IMR-90 (cell line): ENCODE results near the gene LCK. TPM values are rescaled to one million over a fixed set of nuclear protein-coding genes. Genes with fewer than 3 reads are reported as not detected.
A peak's percentile ranks its signal among the peaks of the same experiment; 100 is the strongest.

Experiments
- ATAC-seq: fragments of 200-7000 bp; cut with Tn5 transposase; 2 replicates; pipeline ENCODE4 v1.9.1; 2020; ENCODE audit warnings: low read depth, mild to moderate bottlenecking, moderate library complexity
- BruUV-seq: library from RNA; stranded (reverse); fragments of 400-500 nt; replicated peaks from 2 replicates; lab custom pipeline; 2021; lab: Mats Ljungman, UMichigan
- CTCF ChIA-PET: fragments of 300-600 bp; formaldehyde crosslinking; extraction: SDS; loops from one replicate; lab custom pipeline; 2021; ENCODE audit warnings: antibody characterized with exemption; lab: Yijun Ruan, JAX
- POLR2A ChIA-PET: fragments of 300-600 bp; sonication (Branson Sonifier 250); formaldehyde crosslinking; loops from one replicate; lab custom pipeline; 2022; ENCODE audit warnings: antibody characterized with exemption; ENCODE audit not compliant: unreplicated experiment; lab: Charles Lee
- DNase-seq: peaks from one replicate; pipeline ENCODE4 v3.0.0; 2013
- H2AFZ ChIP-seq: replicated peaks from 2 replicates; pipeline ENCODE3; 2013; ENCODE audit warnings: low read length, mild to moderate bottlenecking; ENCODE audit not compliant: poor library complexity
- H2AK5ac ChIP-seq: 2 replicates; pipeline ENCODE4 v1.6.1; 2013; ENCODE audit warnings: low read depth, low read length, inconsistent platforms
- H2AK9ac ChIP-seq: replicated peaks from 2 replicates; pipeline ENCODE3; 2013; ENCODE audit warnings: mild to moderate bottlenecking, low read depth, low read length, moderate library complexity; ENCODE audit not compliant: poor library complexity
- H2BK120ac ChIP-seq: 2 replicates; pipeline ENCODE4 v1.6.1; 2013; ENCODE audit warnings: low read depth, low read length, inconsistent platforms
- H2BK15ac ChIP-seq: 3 replicates; pipeline ENCODE4 v1.6.1; 2013; ENCODE audit warnings: low read depth, low read length, inconsistent platforms
- H2BK20ac ChIP-seq: 2 replicates; pipeline ENCODE4 v1.6.1; 2013; ENCODE audit warnings: low read depth, mild to moderate bottlenecking, inconsistent platforms, low read length, moderate library complexity
- H2BK5ac ChIP-seq: 2 replicates; pipeline ENCODE4 v1.6.1; 2013; ENCODE audit warnings: mild to moderate bottlenecking, low read depth, low read length, inconsistent platforms; ENCODE audit not compliant: poor library complexity, severe bottlenecking
- H3K14ac ChIP-seq: replicated peaks from 2 replicates; pipeline ENCODE4 v1.6.1; 2013; ENCODE audit warnings: low read depth, low read length, inconsistent platforms
- H3K18ac ChIP-seq: 2 replicates; pipeline ENCODE4 v1.6.1; 2013; ENCODE audit warnings: low read depth, low read length, control low read depth
- H3K23ac ChIP-seq: 2 replicates; pipeline ENCODE4 v1.6.1; 2013; ENCODE audit warnings: low read depth, low read length, inconsistent platforms
- H3K27ac ChIP-seq: 2 replicates; pipeline ENCODE4 v1.5.1; 2013; ENCODE audit warnings: mild to moderate bottlenecking, control low read depth, low read length; ENCODE audit not compliant: insufficient read depth
- H3K27me3 ChIP-seq: 2 replicates; pipeline ENCODE4 v1.6.1; 2013; ENCODE audit warnings: low read length; ENCODE audit not compliant: control insufficient read depth, insufficient read depth
- H3K36me3 ChIP-seq: 2 replicates; pipeline ENCODE4 v1.6.1; 2013; ENCODE audit warnings: low read length, mixed read lengths; ENCODE audit not compliant: control insufficient read depth, insufficient read depth
- H3K4ac ChIP-seq: 2 replicates; pipeline ENCODE4 v1.6.1; 2013; ENCODE audit warnings: low read depth, low read length, inconsistent platforms
- H3K4me1 ChIP-seq: 2 replicates; pipeline ENCODE4 v1.6.1; 2013; ENCODE audit warnings: low read length, mixed read lengths; ENCODE audit not compliant: control insufficient read depth, insufficient read depth
- H3K4me2 ChIP-seq: 2 replicates; pipeline ENCODE4 v1.6.1; 2013; ENCODE audit warnings: low read depth, mild to moderate bottlenecking, control low read depth, low read length, moderate library complexity
- H3K4me3 ChIP-seq: 2 replicates; pipeline ENCODE4 v1.5.1; 2013; ENCODE audit warnings: low read depth, mild to moderate bottlenecking, control low read depth, low read length, moderate library complexity; ENCODE audit not compliant: insufficient read depth
- H3K56ac ChIP-seq: 2 replicates; pipeline ENCODE4 v1.6.1; 2013; ENCODE audit warnings: low read length, inconsistent platforms; ENCODE audit not compliant: insufficient read depth; ENCODE audit errors: extremely low read depth
- H3K79me1 ChIP-seq, 2 experiments: 2 replicates each; pipeline ENCODE4 v1.6.1; 2013; ENCODE audit warnings: low read length in 2 of 2, inconsistent platforms in 1 of 2, low read depth in 1 of 2
- H3K9ac ChIP-seq: 2 replicates; pipeline ENCODE4 v1.6.1; 2013; ENCODE audit warnings: low read depth, low read length, control low read depth
- H3K9me1 ChIP-seq: 2 replicates; pipeline ENCODE4 v1.6.1; 2013; ENCODE audit warnings: low read length, inconsistent platforms; ENCODE audit not compliant: insufficient read depth
- H3K9me3 ChIP-seq: 2 replicates; pipeline ENCODE4 v1.6.1; 2013; ENCODE audit warnings: low read length; ENCODE audit not compliant: control insufficient read depth, insufficient read depth
- H4K20me1 ChIP-seq: 2 replicates; pipeline ENCODE4 v1.6.1; 2013; ENCODE audit warnings: low read length, inconsistent platforms; ENCODE audit not compliant: insufficient read depth
- H4K5ac ChIP-seq: 2 replicates; pipeline ENCODE4 v1.6.1; 2013; ENCODE audit warnings: mild to moderate bottlenecking, low read depth, low read length, control low read depth
- H4K8ac ChIP-seq, 2 experiments: 2 replicates each; pipeline ENCODE4 v1.6.1; 2013; ENCODE audit warnings: low read depth in 2 of 2, low read length in 2 of 2, control low read depth in 1 of 2, inconsistent platforms in 1 of 2
- H4K91ac ChIP-seq: 2 replicates; pipeline ENCODE4 v1.6.1; 2013; ENCODE audit warnings: low read depth, low read length, inconsistent platforms; ENCODE audit not compliant: insufficient read depth
- BHLHE40 ChIP-seq: fragments of 150-350 bp; IDR thresholded peaks from 2 replicates; pipeline ENCODE4 v1.6.1; 2016; ENCODE audit warnings: mild to moderate bottlenecking, low read depth, low read length
- CEBPB ChIP-seq: IDR thresholded peaks from 2 replicates; pipeline ENCODE4 v1.6.1; 2012; ENCODE audit warnings: low read depth, low read length, improper control_type of control experiment
- CHD1 ChIP-seq: IDR thresholded peaks from 2 replicates; pipeline ENCODE4 v1.6.1; 2012; ENCODE audit warnings: low read depth, low read length, improper control_type of control experiment
- CTCF ChIP-seq: conservative IDR thresholded peaks from 2 replicates; pipeline ENCODE4 v1.5.1; 2012; ENCODE audit warnings: mild to moderate bottlenecking, low read depth, low read length, improper control_type of control experiment
- FOS ChIP-seq: fragments of 150-350 bp; IDR thresholded peaks from 2 replicates; pipeline ENCODE4 v1.6.1; 2016; ENCODE audit warnings: low read depth, low read length
- MAFK ChIP-seq: IDR thresholded peaks from 2 replicates; pipeline ENCODE4 v1.6.1; 2012; ENCODE audit warnings: low read depth, low read length, improper control_type of control experiment
- MAZ ChIP-seq: IDR thresholded peaks from 2 replicates; pipeline ENCODE4 v1.6.1; 2012; ENCODE audit warnings: low read depth, mild to moderate bottlenecking, low read length, improper control_type of control experiment, moderate library complexity, borderline replicate concordance
- MXI1 ChIP-seq: IDR thresholded peaks from 2 replicates; pipeline ENCODE4 v1.6.1; 2012; ENCODE audit warnings: low read depth, mild to moderate bottlenecking, low read length, moderate library complexity, borderline replicate concordance
- NFE2L2 ChIP-seq: fragments of 150-350 bp; IDR thresholded peaks from 2 replicates; pipeline ENCODE4 v1.6.1; 2016; ENCODE audit warnings: low read depth, mild to moderate bottlenecking, low read length
- POLR2A ChIP-seq: IDR thresholded peaks from 2 replicates; pipeline ENCODE4 v1.6.1; 2012; ENCODE audit warnings: mild to moderate bottlenecking, low read depth, low read length
- RAD21 ChIP-seq: IDR thresholded peaks from 2 replicates; pipeline ENCODE4 v1.6.1; 2012; ENCODE audit warnings: low read length, improper control_type of control experiment
- RCOR1 ChIP-seq: IDR thresholded peaks from 2 replicates; pipeline ENCODE4 v1.6.1; 2012; ENCODE audit warnings: mild to moderate bottlenecking, low read length, improper control_type of control experiment; ENCODE audit not compliant: insufficient replicate concordance
- RFX5 ChIP-seq: IDR thresholded peaks from 2 replicates; pipeline ENCODE4 v1.8.0; 2012; ENCODE audit warnings: low read depth, mild to moderate bottlenecking, low read length, moderate library complexity
- SMC3 ChIP-seq: fragments of 150-350 bp; IDR thresholded peaks from 2 replicates; pipeline ENCODE4 v1.6.1; 2016; ENCODE audit warnings: low read depth, mild to moderate bottlenecking, antibody characterized with exemption, low read length, moderate library complexity
- WGBS, 2 experiments: methylation state at CpG; one replicate each; pipeline versions ENCODE4 v1.1.5 to v1.1.7; 2013; ENCODE audit warnings: missing lambda C conversion rate in 2 of 2; ENCODE audit not compliant: insufficient read length in 1 of 2; ENCODE audit errors: extremely low coverage in 2 of 2; 5-methylcytosine and 5-hydroxymethylcytosine counted together
- dilution Hi-C: fragments of 300-500 bp; cut with HindIII; formaldehyde crosslinking; loops from one replicate; pipeline ENCODE4 v1.14.3; 2018; ENCODE audit warnings: low sequenced_read_pairs; ENCODE audit not compliant: unreplicated experiment
- in situ Hi-C: fragments of 300-500 bp; cut with MboI; formaldehyde crosslinking; loops from 3 replicates; pipeline ENCODE4 v1.14.3; 2019; ENCODE audit warnings: low sequenced_read_pairs, inconsistent platforms, mixed read lengths
- intact Hi-C: fragments of 100-400 bp; cut with micrococcal nuclease; formaldehyde crosslinking; loops from 2 replicates; pipeline ENCODE4 v1.10.0; 2022
- polyA plus RNA-seq, 3 experiments: library from polyadenylated mRNA; depleted of rRNA; stranded (reverse); fragments of >200 nt; gene quantifications; 2 replicates each; pipeline ENCODE4 v1.2.3, GENCODE V29; 2012; ENCODE audit warnings: low replicate concordance in 1 of 3
- total RNA-seq: library from RNA; depleted of rRNA; stranded (reverse); fragments of >200 nt; gene quantifications from 2 replicates; pipeline ENCODE4 v1.2.3, GENCODE V29; 2012
- TF ChIP-seq, protein P1 (sequence below): fragments of 150-350 bp; IDR thresholded peaks from 2 replicates; pipeline ENCODE4 v1.6.1; 2017; ENCODE audit warnings: mild to moderate bottlenecking, antibody characterized with exemption, low read length, low read depth
- TF ChIP-seq, protein P2 (sequence below): fragments of 150-350 bp; IDR thresholded peaks from 2 replicates; pipeline ENCODE4 v1.6.1; 2016; ENCODE audit warnings: low read depth, mild to moderate bottlenecking, low read length, moderate library complexity, borderline replicate concordance

LCK gene
- total and polyA plus RNA-seq, 2 of the 4 experiments (the other 2 are of a cell fraction) = not detected

GRCh38 chr1:32247452-32247851 lies 3.6 kb upstream of the LCK start:
- Histone ChIP-seq H3K56ac (no peak overlapping the region), H4K5ac (peak overlapping the region; percentile 27; the same call in 1 of the 2 replicates), H3K27me3 (no peaks in the 10 kb centered on the region; the same call in 1 of the 2 replicates), H2BK120ac (peak overlapping the region; percentile 86), H3K9me3 (no peaks in the 10 kb centered on the region), H3K4me3 (no peak overlapping the region), H4K8ac (peak overlapping the region; percentile 58 to 70; a peak in 3 of 4 replicates), H2BK5ac (peak overlapping the region; percentile 42), H3K36me3 (no peaks in the 10 kb centered on the region), H3K9me1 (peaks cover 11% of the 10 kb centered on the region), H3K27ac (peak overlapping the region; percentile 54; the same call in 1 of the 2 replicates), H2AK9ac (peak overlapping the region; percentile 84), H3K4ac (peak overlapping the region; percentile 94), H2BK15ac (peak overlapping the region; percentile 81; the same call in 1 of the 3 replicates), H3K79me1 (peaks cover 0 to 5% of the 10 kb centered on the region in 2 experiments; a peak in 2 of 4 replicates), H2AK5ac (peak overlapping the region; percentile 77; the same call in 1 of the 2 replicates), H3K18ac (peak overlapping the region; percentile 45), H4K20me1 (no peaks in the 10 kb centered on the region), H3K14ac (peak overlapping the region; percentile 76; the same call in 1 of the 2 replicates), H3K4me1 (peaks cover 18% of the 10 kb centered on the region), H2BK20ac (peak overlapping the region; percentile 81), H3K9ac (no peak overlapping the region), H3K23ac (no peak overlapping the region), H4K91ac (peak overlapping the region; percentile 72), H2AFZ (peak overlapping the region; percentile 84), H3K4me2 (no peak overlapping the region)
- dilution Hi-C loops (no loop called here), intact Hi-C loops (no loop called here), in situ Hi-C loops (no loop called here)
- ChIA-PET CTCF (interaction anchor here (1.1 to 1.5 kb wide), 3 partner anchors 32 to 76 kb away, joined by 3 to 6 read pairs (median 3); no protein-coding TSS in a partner anchor), POLR2A (interaction anchor here (0.6 kb wide), 1 partner anchor 69 kb away, joined by 3 read pairs; no protein-coding TSS in a partner anchor)
- no peak for ATAC-seq
- TF ChIP-seq, protein P1, sequence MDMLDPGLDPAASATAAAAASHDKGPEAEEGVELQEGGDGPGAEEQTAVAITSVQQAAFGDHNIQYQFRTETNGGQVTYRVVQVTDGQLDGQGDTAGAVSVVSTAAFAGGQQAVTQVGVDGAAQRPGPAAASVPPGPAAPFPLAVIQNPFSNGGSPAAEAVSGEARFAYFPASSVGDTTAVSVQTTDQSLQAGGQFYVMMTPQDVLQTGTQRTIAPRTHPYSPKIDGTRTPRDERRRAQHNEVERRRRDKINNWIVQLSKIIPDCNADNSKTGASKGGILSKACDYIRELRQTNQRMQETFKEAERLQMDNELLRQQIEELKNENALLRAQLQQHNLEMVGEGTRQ = no peak
- TF ChIP-seq BHLHE40 (no peak), FOS (no peak), CHD1 (no peak), POLR2A (no peak), CEBPB (no peak), CTCF (no peak), RCOR1 (no peak), MAZ (no peak), NFE2L2 (no peak), RAD21 (no peak), SMC3 (no peak), MAFK (no peak), MXI1 (no peak), RFX5 (no peak)
- TF ChIP-seq, protein P2, sequence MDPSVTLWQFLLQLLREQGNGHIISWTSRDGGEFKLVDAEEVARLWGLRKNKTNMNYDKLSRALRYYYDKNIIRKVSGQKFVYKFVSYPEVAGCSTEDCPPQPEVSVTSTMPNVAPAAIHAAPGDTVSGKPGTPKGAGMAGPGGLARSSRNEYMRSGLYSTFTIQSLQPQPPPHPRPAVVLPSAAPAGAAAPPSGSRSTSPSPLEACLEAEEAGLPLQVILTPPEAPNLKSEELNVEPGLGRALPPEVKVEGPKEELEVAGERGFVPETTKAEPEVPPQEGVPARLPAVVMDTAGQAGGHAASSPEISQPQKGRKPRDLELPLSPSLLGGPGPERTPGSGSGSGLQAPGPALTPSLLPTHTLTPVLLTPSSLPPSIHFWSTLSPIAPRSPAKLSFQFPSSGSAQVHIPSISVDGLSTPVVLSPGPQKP = no peak
- BruUV-seq = no TSS peak
- WGBS, 2 experiments = 67% methylated on average over 3 of the region's 12 CpGs; no CpG with 5 or more reads in 1 of the 2 experiments
- DNase-seq = no peak
